Sigmoid colon (tissue), 4 donors: ENCODE data around the gene SOHLH2.

Source experiments
- CTCF ChIP-seq, 4 experiments: fragments of 450-650 bp in 3 of 4; fragments of 200-600 bp in 1 of 4; IDR thresholded peaks; one replicate each; pipeline ENCODE4 v1.5.1; 2016 to 2019; ENCODE audit warnings: antibody characterized with exemption in 4 of 4, mild to moderate bottlenecking in 3 of 4, moderate library complexity in 2 of 4
- EP300 ChIP-seq, 4 donors: sonication (generic); formaldehyde crosslinking; IDR thresholded peaks; one replicate each; pipeline ENCODE4 v1.6.1; 2017; ENCODE audit warnings: antibody characterized with exemption in 4 of 4
- POLR2A ChIP-seq, 2 donors: fragments of 450-650 bp; IDR thresholded peaks; one replicate each; pipeline ENCODE4 v1.6.1; 2016; ENCODE audit warnings: antibody characterized with exemption in 2 of 2, mild to moderate bottlenecking in 2 of 2, moderate library complexity in 2 of 2
- POLR2AphosphoS5 ChIP-seq, 4 donors: sonication (generic); formaldehyde crosslinking; IDR thresholded peaks; one replicate each; pipeline ENCODE4 v1.6.1; 2017; ENCODE audit warnings: antibody characterized with exemption in 4 of 4

DNA sequence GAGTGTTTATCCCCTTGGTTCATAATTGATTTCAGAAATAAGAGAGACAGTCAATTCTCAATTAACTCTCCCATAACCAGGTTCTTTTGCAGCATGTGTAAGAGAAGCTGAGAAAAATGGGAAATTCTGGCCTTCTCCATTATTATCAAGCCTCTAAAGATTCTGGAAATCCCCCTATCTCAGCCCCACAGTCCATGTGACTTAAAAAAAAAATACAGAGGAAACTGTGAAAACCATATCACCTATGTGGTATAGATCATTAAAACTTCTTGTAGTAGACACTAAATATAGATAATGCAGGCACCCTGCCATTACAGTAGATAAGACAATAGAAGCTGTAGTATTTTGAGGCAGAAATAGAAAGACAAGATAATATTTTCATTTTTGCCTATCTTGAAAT is 34.3 kb upstream of the SOHLH2 start:
- TF ChIP-seq CTCF (IDR thresholded peaks at IDR 0.05) = no peak
- TF ChIP-seq EP300 (IDR thresholded peaks at IDR 0.05) = no peak
- no peak for TF ChIP-seq POLR2AphosphoS5 (IDR thresholded peaks at IDR 0.05)
- no peak for TF ChIP-seq POLR2A (IDR thresholded peaks at IDR 0.05)
